ENCODE data around the gene BOD1L1. TPM values are rescaled to one million over a fixed set of nuclear protein-coding genes. Genes with fewer than 3 reads are reported as not detected.
"Not testable (repeated sequence)": the region's sequence is repeated elsewhere in the genome, so short reads cannot be mapped to it uniquely, and the experiment has no call there.

Gene BOD1L1
- total RNA-seq, 2 experiments from 2014 or later: 39.3 to 39.6 TPM

DNA sequence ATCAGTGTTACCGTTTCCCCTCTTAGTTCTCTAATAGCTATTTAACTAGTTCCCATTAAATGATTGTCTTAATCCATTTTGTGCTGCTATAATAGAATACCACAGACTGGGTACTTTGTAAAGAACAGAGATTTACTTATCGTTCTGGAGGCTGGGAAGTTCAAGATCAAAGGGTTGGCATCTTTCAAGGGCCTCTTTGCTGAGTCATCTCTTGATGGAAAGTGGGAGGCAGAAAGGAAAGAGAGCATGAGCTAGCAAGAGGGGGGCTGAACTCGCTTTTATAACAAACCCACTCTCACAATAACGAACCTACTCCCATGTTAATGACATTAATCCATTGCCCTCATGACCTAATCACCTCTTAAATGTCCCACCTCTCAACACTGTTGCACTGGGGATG lies 65.9 kb downstream of the BOD1L1 start:
- H3K27ac Mint-ChIP-seq: no peak overlapping the region
- Histone ChIP-seq H3K9me3 (ENCODE audit: control insufficient read depth in 1 of 2, insufficient read depth in 1 of 2, low read length in 2 of 2) (no peaks in the 10 kb centered on the region), H3K4me3 (ENCODE audit: low read length) (no peak overlapping the region), H3K4me1 (ENCODE audit: insufficient read depth, low read length) (no peaks in the 10 kb centered on the region), H3K27me3 (ENCODE audit: control insufficient read depth in 1 of 2, insufficient read depth in 2 of 2, low read length in 2 of 2) (no peaks in the 10 kb centered on the region), H3K36me3 (ENCODE audit: insufficient read depth, low read length) (no peaks in the 10 kb centered on the region), H3K27ac (ENCODE audit: low read depth in 1 of 2, low read length in 2 of 2) (no peak overlapping the region)
- ATAC-seq (ENCODE audit: poor library complexity) (no peak), DNase-seq (no peak)
- no peaks in the 10 kb centered on the region for H3K9me3 Mint-ChIP-seq
- H3K4me1 Mint-ChIP-seq (ENCODE audit: low read depth): no peaks in the 10 kb centered on the region
- ChIA-PET POLR2A (no interaction called here), CTCF (no interaction called here)
- peaks cover 20% of the 10 kb centered on the region for H3K27me3 Mint-ChIP-seq
- peaks cover 8% of the 10 kb centered on the region for H3K36me3 Mint-ChIP-seq (ENCODE audit: low read depth)
- no peak for TF ChIP-seq CTCF (IDR thresholded peaks at IDR 0.05)
- no peak overlapping the region for H3K4me3 Mint-ChIP-seq
- intact Hi-C loops (cut with DNase I, micrococcal nuclease): no loop called here

DNA sequence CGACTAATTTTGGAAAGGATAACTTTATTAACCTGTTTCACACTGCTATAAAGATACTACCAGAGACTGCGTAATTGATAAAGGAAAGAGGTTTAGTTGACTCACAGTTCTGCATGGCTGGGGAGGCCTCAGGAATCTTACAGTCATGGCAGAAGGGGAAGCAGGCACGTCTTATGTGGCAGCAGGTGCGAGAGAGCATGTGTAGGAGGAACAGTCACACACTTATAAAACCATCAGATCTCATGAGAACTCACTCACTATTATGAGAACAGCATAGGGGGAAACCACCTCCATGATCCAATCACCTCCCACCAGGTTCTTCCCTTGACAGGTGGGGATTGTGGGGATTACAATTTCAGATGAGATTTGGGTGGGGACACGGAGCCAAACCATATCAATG lies 67.4 kb downstream of the BOD1L1 start:
- H3K36me3 Mint-ChIP-seq (ENCODE audit: low read depth); intact Hi-C loops (cut with DNase I, micrococcal nuclease); H3K4me3 Mint-ChIP-seq; H3K9me3 ChIP-seq (ENCODE audit: control insufficient read depth in 1 of 2, insufficient read depth in 1 of 2, low read length in 2 of 2); H3K27ac ChIP-seq (ENCODE audit: low read depth in 1 of 2, low read length in 2 of 2); H3K4me1 Mint-ChIP-seq (ENCODE audit: low read depth); H3K27ac Mint-ChIP-seq; H3K36me3 ChIP-seq (ENCODE audit: insufficient read depth, low read length); H3K4me1 ChIP-seq (ENCODE audit: insufficient read depth, low read length); H3K27me3 ChIP-seq (ENCODE audit: control insufficient read depth in 1 of 2, insufficient read depth in 2 of 2, low read length in 2 of 2); H3K4me3 ChIP-seq (ENCODE audit: low read length); ATAC-seq (ENCODE audit: poor library complexity); DNase-seq; POLR2A ChIA-PET; CTCF ChIA-PET; H3K9me3 Mint-ChIP-seq: not testable (repeated sequence)
- peaks cover 28% of the 10 kb centered on the region for H3K27me3 Mint-ChIP-seq

GRCh38 chr4:13559413-13559812 lies 68.1 kb downstream of the BOD1L1 start:
- CTCF ChIA-PET: no interaction called here
- no peaks in the 10 kb centered on the region for H3K9me3 ChIP-seq (ENCODE audit: control insufficient read depth in 1 of 2, insufficient read depth in 1 of 2, low read length in 2 of 2)
- DNase-seq (no peak), ATAC-seq (ENCODE audit: poor library complexity) (no peak)
- TF ChIP-seq CTCF (IDR thresholded peaks at IDR 0.05): no peak
- peaks cover 31% of the 10 kb centered on the region for H3K27me3 Mint-ChIP-seq
- no peak overlapping the region for H3K27ac ChIP-seq (ENCODE audit: low read depth in 1 of 2, low read length in 2 of 2)
- H3K4me3 Mint-ChIP-seq: no peak overlapping the region
- H3K9me3 Mint-ChIP-seq: no peaks in the 10 kb centered on the region
- no peaks in the 10 kb centered on the region for H3K4me1 Mint-ChIP-seq (ENCODE audit: low read depth)
- POLR2A ChIA-PET: no interaction called here
- intact Hi-C loops (cut with DNase I, micrococcal nuclease): no loop called here
- no peaks in the 10 kb centered on the region for H3K36me3 Mint-ChIP-seq (ENCODE audit: low read depth)
- H3K36me3 ChIP-seq (ENCODE audit: insufficient read depth, low read length): no peaks in the 10 kb centered on the region
- no peak overlapping the region for H3K27ac Mint-ChIP-seq
- no peak overlapping the region for H3K4me3 ChIP-seq (ENCODE audit: low read length)
- H3K27me3 ChIP-seq (ENCODE audit: control insufficient read depth in 1 of 2, insufficient read depth in 2 of 2, low read length in 2 of 2): peaks cover 0 to 2% of the 10 kb centered on the region in 2 experiments
- H3K4me1 ChIP-seq (ENCODE audit: insufficient read depth, low read length): no peaks in the 10 kb centered on the region

- H3K4me1 ChIP-seq (ENCODE audit: insufficient read depth, low read length): no peaks in the 10 kb centered on the region
- no peak overlapping the region for H3K27ac ChIP-seq (ENCODE audit: low read depth in 1 of 2, low read length in 2 of 2)
- Mint-ChIP-seq H3K4me1 (ENCODE audit: low read depth) (no peaks in the 10 kb centered on the region), H3K36me3 (ENCODE audit: low read depth) (no peaks in the 10 kb centered on the region), H3K4me3 (no peak overlapping the region), H3K27ac (no peak overlapping the region), H3K27me3 (peaks cover 37% of the 10 kb centered on the region), H3K9me3 (no peaks in the 10 kb centered on the region)
- no peaks in the 10 kb centered on the region for H3K36me3 ChIP-seq (ENCODE audit: insufficient read depth, low read length)
- DNase-seq: no peak
- POLR2A ChIA-PET: interaction anchor here (0.7 kb wide), 1 partner anchor 70 kb away, joined by 3 read pairs; no protein-coding TSS in a partner anchor
- H3K27me3 ChIP-seq (ENCODE audit: control insufficient read depth in 1 of 2, insufficient read depth in 2 of 2, low read length in 2 of 2): peaks cover 0 to 2% of the 10 kb centered on the region in 2 experiments
- intact Hi-C loops (cut with DNase I, micrococcal nuclease): no loop called here
- no peak for ATAC-seq (ENCODE audit: poor library complexity)
- no peak overlapping the region for H3K4me3 ChIP-seq (ENCODE audit: low read length)
- CTCF ChIA-PET: no interaction called here
- H3K9me3 ChIP-seq (ENCODE audit: control insufficient read depth in 1 of 2, insufficient read depth in 1 of 2, low read length in 2 of 2): no peaks in the 10 kb centered on the region
- no peak for TF ChIP-seq CTCF (IDR thresholded peaks at IDR 0.05)
These were observed 68.6 kb downstream of the BOD1L1 start for GRCh38 chr4:13558881-13559280.
